Endothelial cell of umbilical vein (primary cell): ENCODE data around the gene TRDMT1. TPM values are rescaled to one million over a fixed set of nuclear protein-coding genes. Genes with fewer than 3 reads are reported as not detected.

Experiments
- BruUV-seq: library from RNA; stranded (reverse); fragments of 400-500 nt; replicated peaks from 2 replicates; lab custom pipeline; 2021; lab: Mats Ljungman, UMichigan
- CTCF ChIA-PET: fragments of 300-600, 350-600 bp; sonication (Branson Sonifier 250); formaldehyde crosslinking; loops from one replicate; lab custom pipeline; 2021; ENCODE audit warnings: antibody characterized with exemption, inconsistent platforms; lab: Charles Lee
- POLR2A ChIA-PET: fragments of 300-600, 350-600 bp; sonication (Branson Sonifier 250); formaldehyde crosslinking; loops from one replicate; lab custom pipeline; 2021; ENCODE audit warnings: antibody characterized with exemption, inconsistent platforms; lab: Charles Lee
- DNase-seq: peaks from one replicate; pipeline ENCODE4 v3.0.0-alpha.2; 2011; ENCODE audit warnings: low read depth, low spot score
- FAIRE-seq: peaks from 2 replicates; lab custom pipeline; 2011; peaks lifted over from hg19 to GRCh38; lab: Jason Lieb, UNC
- H2AFZ ChIP-seq: 2 replicates; pipeline ENCODE4 v1.6.0; 2012; ENCODE audit warnings: low read depth, low read length, control low read depth, inconsistent platforms
- H3K27ac ChIP-seq: 2 replicates; pipeline ENCODE4 v1.5.1; 2011; ENCODE audit warnings: low read depth, mild to moderate bottlenecking, control low read depth, low read length, moderate library complexity; ENCODE audit not compliant: insufficient read depth
- H3K27me3 ChIP-seq, 2 experiments: 2 replicates each; pipeline versions ENCODE4 v1.6.0 to v1.6.1; 2011; ENCODE audit warnings: low read length in 2 of 2, mixed read lengths in 1 of 2; ENCODE audit not compliant: control insufficient read depth in 2 of 2, insufficient read depth in 2 of 2
- H3K36me3 ChIP-seq, 2 experiments: 2 replicates in 1 of 2; 3 replicates in 1 of 2; pipeline ENCODE4 v1.5.1; 2011; ENCODE audit warnings: low read length in 2 of 2, mild to moderate bottlenecking in 1 of 2, moderate library complexity in 1 of 2; ENCODE audit not compliant: control insufficient read depth in 2 of 2, insufficient read depth in 2 of 2; ENCODE audit errors: extremely low read depth in 1 of 2
- H3K4me1 ChIP-seq: 3 replicates; pipeline ENCODE4 v1.5.1; 2011; ENCODE audit warnings: mild to moderate bottlenecking, low read length; ENCODE audit not compliant: control insufficient read depth, insufficient read depth; ENCODE audit errors: extremely low read depth
- H3K4me2 ChIP-seq: 2 replicates; pipeline ENCODE4 v1.6.1; 2011; ENCODE audit warnings: low read length, control low read depth, mixed read lengths; ENCODE audit not compliant: insufficient read depth
- H3K4me3 ChIP-seq, 3 experiments: fragments of 200-600 bp in 1 of 3; sonication (generic), shearing (Covaris generic) in 1 of 3; replicated peaks in 1 of 3; 2 replicates each; pipeline ENCODE4 v1.5.1; 2011 to 2016; ENCODE audit warnings: control low read depth in 3 of 3, low read length in 3 of 3, mild to moderate bottlenecking in 2 of 3, inconsistent platforms in 1 of 3, low read depth in 1 of 3, moderate library complexity in 1 of 3; ENCODE audit not compliant: insufficient read depth in 1 of 3
- H3K79me2 ChIP-seq: 2 replicates; pipeline ENCODE4 v1.6.0; 2012; ENCODE audit warnings: low read length, inconsistent platforms; ENCODE audit not compliant: control insufficient read depth, insufficient read depth
- H3K9ac ChIP-seq: replicated peaks from 2 replicates; pipeline ENCODE3; 2011; ENCODE audit warnings: low read length, control low read depth; ENCODE audit not compliant: insufficient read depth; ENCODE audit errors: extremely low read depth
- H3K9me1 ChIP-seq: replicated peaks from 3 replicates; pipeline ENCODE4 v1.6.0; 2011; ENCODE audit warnings: mild to moderate bottlenecking, low read length; ENCODE audit not compliant: control insufficient read depth, insufficient read depth; ENCODE audit errors: extremely low read depth
- H3K9me3 ChIP-seq: replicated peaks from 2 replicates; pipeline ENCODE4 v1.5.1; 2012; ENCODE audit warnings: low read length, inconsistent platforms; ENCODE audit not compliant: control insufficient read depth, insufficient read depth
- H4K20me1 ChIP-seq: replicated peaks from 2 replicates; pipeline ENCODE3; 2011; ENCODE audit warnings: mild to moderate bottlenecking, low read length; ENCODE audit not compliant: control insufficient read depth, insufficient read depth; ENCODE audit errors: extremely low read depth
- EZH2 ChIP-seq: IDR thresholded peaks from 2 replicates; pipeline ENCODE4 v1.6.1; 2012; ENCODE audit warnings: borderline replicate concordance, low read depth, mild to moderate bottlenecking, moderate library complexity, low read length, inconsistent platforms; ENCODE audit not compliant: severe bottlenecking
- FOS ChIP-seq: IDR thresholded peaks from 2 replicates; pipeline ENCODE4 v1.6.1; 2011; ENCODE audit warnings: mild to moderate bottlenecking, low read length, moderate library complexity, borderline replicate concordance; ENCODE audit not compliant: insufficient read depth
- GATA2 ChIP-seq: IDR thresholded peaks from 2 replicates; pipeline ENCODE4 v1.7.0; 2011; ENCODE audit warnings: low read depth, mild to moderate bottlenecking, moderate library complexity, mixed read lengths, low read length; ENCODE audit not compliant: insufficient read length, insufficient read depth
- JUN ChIP-seq: IDR thresholded peaks from 2 replicates; pipeline ENCODE4 v1.6.1; 2011; ENCODE audit warnings: borderline replicate concordance, low read depth; ENCODE audit not compliant: insufficient read length, insufficient read depth
- MAX ChIP-seq: IDR thresholded peaks from 2 replicates; pipeline ENCODE4 v1.6.1; 2011; ENCODE audit not compliant: insufficient read depth, insufficient read length
- MYC ChIP-seq: IDR thresholded peaks from one replicate; pipeline ENCODE4 v1.6.1; 2011; ENCODE audit warnings: mild to moderate bottlenecking, low read depth, low read length
- POLR2A ChIP-seq: IDR thresholded peaks from 2 replicates; pipeline ENCODE4 v1.6.1; 2012; ENCODE audit warnings: low read depth, mild to moderate bottlenecking, control low read depth, low read length
- POLR2AphosphoS5 ChIP-seq: IDR thresholded peaks from 2 replicates; pipeline ENCODE4 v1.6.1; 2012; ENCODE audit warnings: low read depth, mild to moderate bottlenecking, control low read depth, low read length, moderate library complexity; ENCODE audit not compliant: insufficient read depth
- dilution Hi-C: fragments of 300-500 bp; cut with MboI; formaldehyde crosslinking; loops from one replicate; pipeline ENCODE4 v1.15.0; 2019; ENCODE audit warnings: low sequenced_read_pairs; ENCODE audit not compliant: extremely low pct_ligation_motif_present
- intact Hi-C: fragments of 100-400 bp; cut with micrococcal nuclease; formaldehyde crosslinking; loops from one replicate; pipeline ENCODE4 v1.10.0; 2022
- polyA plus RNA-seq, 4 experiments: library from polyadenylated mRNA; depleted of rRNA in 3 of 4; stranded (reverse) in 3 of 4; unstranded in 1 of 4; fragments of >200 nt; gene quantifications; 2 replicates each; pipeline versions ENCODE4 v1.2.1 to v1.2.3, GENCODE V29; 2011 to 2012; ENCODE audit warnings: missing spikeins in 1 of 4
- total RNA-seq: library from RNA; stranded (reverse); gene quantifications from 2 replicates; pipeline ENCODE4 v1.2.3, GENCODE V29; 2021
- TF ChIP-seq, protein P1 (sequence below), 2 donors: IDR thresholded peaks; 1 replicate in 1 of 2; 2 replicates in 1 of 2; pipeline ENCODE4 v1.5.1; 2011; ENCODE audit warnings: low read length in 2 of 2, mild to moderate bottlenecking in 2 of 2, moderate library complexity in 2 of 2, control low read depth in 1 of 2, inconsistent platforms in 1 of 2, low read depth in 1 of 2; ENCODE audit not compliant: insufficient read depth in 1 of 2; ENCODE audit errors: extremely low read depth in 1 of 2

TRDMT1 gene
- total and polyA plus RNA-seq, 2 donors (not counting 3 experiments of a cell fraction or from before 2014, with no cell fraction given), result 10.0 to 12.3 TPM

GRCh38 chr10:17122052-17122451 is 79.4 kb downstream of the TRDMT1 start:
- Histone ChIP-seq H3K36me3 (no peaks in the 10 kb centered on the region), H3K4me1 (no peaks in the 10 kb centered on the region), H3K79me2 (no peaks in the 10 kb centered on the region), H3K9me1 (no peaks in the 10 kb centered on the region), H3K27ac (no peak overlapping the region), H3K4me3 (no peak overlapping the region), H3K4me2 (no peak overlapping the region), H3K9ac (no peak overlapping the region), H3K27me3 (no peaks in the 10 kb centered on the region), H2AFZ (no peak overlapping the region), H4K20me1 (no peaks in the 10 kb centered on the region), H3K9me3 (no peaks in the 10 kb centered on the region)
- no peak for DNase-seq
- POLR2A ChIA-PET, result no interaction called here
- TF ChIP-seq MYC, result no peak
- dilution Hi-C loops, result no loop called here
- intact Hi-C loops, result no loop called here
- FAIRE-seq, result no peak
- CTCF ChIA-PET, result interaction anchor here (1.0 to 1.8 kb wide), 2 partner anchors 36 to 106 kb away, joined by 3 to 4 read pairs; no protein-coding TSS in a partner anchor
- BruUV-seq, result no TSS peak

DNA sequence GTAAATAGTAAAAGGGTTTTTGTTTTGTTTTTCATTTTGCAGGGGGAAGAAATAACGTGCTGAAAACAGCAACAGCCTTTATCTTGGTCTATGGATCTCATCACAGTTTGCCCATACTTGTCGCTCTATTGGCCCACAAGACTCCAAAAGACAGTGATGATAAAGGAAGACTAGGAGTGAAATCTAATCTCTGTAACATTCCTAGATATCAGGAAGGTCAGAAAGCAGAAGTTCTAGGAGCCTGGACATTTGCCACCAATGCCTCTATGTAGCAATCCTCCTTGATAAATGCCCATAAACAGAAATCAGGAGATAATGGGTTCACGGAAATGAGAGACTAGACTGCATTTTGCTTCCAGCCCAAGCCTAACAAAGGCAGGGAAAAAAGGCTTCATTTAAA is 80.8 kb downstream of the TRDMT1 start:
- dilution Hi-C loops, result no loop called here

More for the DNA sequence above, 80.8 kb downstream of the TRDMT1 start:
- H3K9me1 ChIP-seq, result no peaks in the 10 kb centered on the region
- no peak overlapping the region for H3K4me2 ChIP-seq
- no peak overlapping the region for H3K9ac ChIP-seq
- FAIRE-seq, result no peak
- H3K36me3 ChIP-seq, result no peaks in the 10 kb centered on the region
- H3K4me3 ChIP-seq, result no peak overlapping the region
- ChIA-PET POLR2A (no interaction called here), CTCF (interaction anchor here (1.8 kb wide), 1 partner anchor 108 kb away, joined by 4 read pairs; no protein-coding TSS in a partner anchor)
- intact Hi-C loops, result no loop called here
- no peaks in the 10 kb centered on the region for H3K27me3 ChIP-seq
- H4K20me1 ChIP-seq, result no peaks in the 10 kb centered on the region
- no peaks in the 10 kb centered on the region for H3K9me3 ChIP-seq
- TF ChIP-seq POLR2A, result no peak
- TF ChIP-seq, protein P1, sequence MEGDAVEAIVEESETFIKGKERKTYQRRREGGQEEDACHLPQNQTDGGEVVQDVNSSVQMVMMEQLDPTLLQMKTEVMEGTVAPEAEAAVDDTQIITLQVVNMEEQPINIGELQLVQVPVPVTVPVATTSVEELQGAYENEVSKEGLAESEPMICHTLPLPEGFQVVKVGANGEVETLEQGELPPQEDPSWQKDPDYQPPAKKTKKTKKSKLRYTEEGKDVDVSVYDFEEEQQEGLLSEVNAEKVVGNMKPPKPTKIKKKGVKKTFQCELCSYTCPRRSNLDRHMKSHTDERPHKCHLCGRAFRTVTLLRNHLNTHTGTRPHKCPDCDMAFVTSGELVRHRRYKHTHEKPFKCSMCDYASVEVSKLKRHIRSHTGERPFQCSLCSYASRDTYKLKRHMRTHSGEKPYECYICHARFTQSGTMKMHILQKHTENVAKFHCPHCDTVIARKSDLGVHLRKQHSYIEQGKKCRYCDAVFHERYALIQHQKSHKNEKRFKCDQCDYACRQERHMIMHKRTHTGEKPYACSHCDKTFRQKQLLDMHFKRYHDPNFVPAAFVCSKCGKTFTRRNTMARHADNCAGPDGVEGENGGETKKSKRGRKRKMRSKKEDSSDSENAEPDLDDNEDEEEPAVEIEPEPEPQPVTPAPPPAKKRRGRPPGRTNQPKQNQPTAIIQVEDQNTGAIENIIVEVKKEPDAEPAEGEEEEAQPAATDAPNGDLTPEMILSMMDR (IDR thresholded peaks at IDR 0.05; ENCODE audit: extremely low read depth in 1 of 2, insufficient read depth in 1 of 2, low read depth in 1 of 2, low read length in 2 of 2), result no peak
- no peak for TF ChIP-seq GATA2
- TF ChIP-seq FOS, result no peak
- no peak for TF ChIP-seq MYC
- no peak for TF ChIP-seq JUN
- no peak for TF ChIP-seq MAX
- no peak for TF ChIP-seq POLR2AphosphoS5
- no peak for TF ChIP-seq EZH2
- no peak for DNase-seq
- H3K27ac ChIP-seq, result no peak overlapping the region
- H3K79me2 ChIP-seq, result no peaks in the 10 kb centered on the region
- BruUV-seq, result no TSS peak
- peaks cover 11% of the 10 kb centered on the region for H3K4me1 ChIP-seq
- H2AFZ ChIP-seq, result no peak overlapping the region
